ENCODE data around the gene MPC1L.

GRCh38 chrX:40579141-40579540 is 44.1 kb upstream of the MPC1L start:
- TF ChIP-seq CTCF (IDR thresholded peaks at IDR 0.05) (no peak), EP300 (IDR thresholded peaks at IDR 0.05) (no peak), POLR2A (IDR thresholded peaks at IDR 0.05) (no peak), POLR2AphosphoS5 (IDR thresholded peaks at IDR 0.05) (no peak)
